ENCODE results near the gene SH3BGR. TPM values are rescaled to one million over a fixed set of nuclear protein-coding genes. Genes with fewer than 3 reads are reported as not detected.

Gene SH3BGR
- total and polyA plus RNA-seq, 2 of the 8 experiments (the other 6 are each of a cell fraction or from before 2014, with no cell fraction given): 2.1 to 5.9 TPM

- TF ChIP-seq RXRA (IDR thresholded peaks at IDR 0.05; ENCODE audit: insufficient read depth, low read depth, low read length): no peak
- TF ChIP-seq MAFK (IDR thresholded peaks at IDR 0.05; ENCODE audit: low read depth, low read length): no peak
Measured at GRCh38 chr21:39422527-39423241, 29.1 kb upstream of the SH3BGR start (continued).
